OCI-LY1 (cell line): Measurements from ENCODE around the gene VIPR2.

Experiments
- EZH2 ChIP-seq: fragments of 200-600 bp; sonication (generic), shearing (Covaris generic); IDR thresholded peaks from 2 replicates; pipeline ENCODE4 v1.8.0; 2017; ENCODE audit warnings: borderline replicate concordance, mixed run types, mild to moderate bottlenecking, antibody characterized with exemption, low read length, moderate library complexity, mixed read lengths
- TF ChIP-seq, protein P1 (sequence below): fragments of 200-600 bp; sonication (generic), shearing (Covaris generic); IDR thresholded peaks from 2 replicates; pipeline ENCODE4 v1.5.1; 2017; ENCODE audit warnings: mild to moderate bottlenecking, antibody characterized with exemption, low read length, moderate library complexity, mixed read lengths

- TF ChIP-seq, protein P1, sequence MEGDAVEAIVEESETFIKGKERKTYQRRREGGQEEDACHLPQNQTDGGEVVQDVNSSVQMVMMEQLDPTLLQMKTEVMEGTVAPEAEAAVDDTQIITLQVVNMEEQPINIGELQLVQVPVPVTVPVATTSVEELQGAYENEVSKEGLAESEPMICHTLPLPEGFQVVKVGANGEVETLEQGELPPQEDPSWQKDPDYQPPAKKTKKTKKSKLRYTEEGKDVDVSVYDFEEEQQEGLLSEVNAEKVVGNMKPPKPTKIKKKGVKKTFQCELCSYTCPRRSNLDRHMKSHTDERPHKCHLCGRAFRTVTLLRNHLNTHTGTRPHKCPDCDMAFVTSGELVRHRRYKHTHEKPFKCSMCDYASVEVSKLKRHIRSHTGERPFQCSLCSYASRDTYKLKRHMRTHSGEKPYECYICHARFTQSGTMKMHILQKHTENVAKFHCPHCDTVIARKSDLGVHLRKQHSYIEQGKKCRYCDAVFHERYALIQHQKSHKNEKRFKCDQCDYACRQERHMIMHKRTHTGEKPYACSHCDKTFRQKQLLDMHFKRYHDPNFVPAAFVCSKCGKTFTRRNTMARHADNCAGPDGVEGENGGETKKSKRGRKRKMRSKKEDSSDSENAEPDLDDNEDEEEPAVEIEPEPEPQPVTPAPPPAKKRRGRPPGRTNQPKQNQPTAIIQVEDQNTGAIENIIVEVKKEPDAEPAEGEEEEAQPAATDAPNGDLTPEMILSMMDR = no peak
- TF ChIP-seq EZH2 = no peak
Measured at GRCh38 chr7:158979023-158979529, 165.6 kb downstream of the VIPR2 start.
